SK-N-SH (cell line): Measurements from ENCODE around the gene TMEM92. TPM values are rescaled to one million over a fixed set of nuclear protein-coding genes. Genes with fewer than 3 reads are reported as not detected.

ENCODE experiments used
- CTCF ChIA-PET: fragments of 300-600, 350-600 bp; formaldehyde crosslinking; extraction: SDS; loops from one replicate; lab custom pipeline; 2021; lab: Yijun Ruan, JAX
- POLR2A ChIA-PET: fragments of 350-600 bp; sonication (Branson Sonifier 250); formaldehyde crosslinking; extraction: SDS; loops from one replicate; lab custom pipeline; 2020; ENCODE audit warnings: antibody characterized with exemption, inconsistent platforms; lab: Yijun Ruan, JAX
- DNase-seq: peaks from one replicate; pipeline ENCODE4 v3.0.0; 2012
- H2AFZ ChIP-seq: fragments of 200-600 bp; sonication (generic); 2 replicates; pipeline ENCODE4 v1.8.1; 2016; ENCODE audit warnings: antibody characterized with exemption, mild to moderate bottlenecking, low read depth
- H3F3A ChIP-seq: fragments of 200-600 bp; sonication (generic); replicated peaks from 2 replicates; pipeline ENCODE3; 2016; ENCODE audit warnings: antibody characterized with exemption, mild to moderate bottlenecking; ENCODE audit not compliant: insufficient read depth
- H3K27ac ChIP-seq, 2 experiments: fragments of 200-500 bp in 1 of 2; fragments of 200-600 bp in 1 of 2; sonication (Bioruptor generic) in 1 of 2; sonication (generic), shearing (Covaris generic) in 1 of 2; 2 replicates each; pipeline versions ENCODE4 v1.5.1 to v1.6.1; 2014 to 2016; ENCODE audit warnings: low read depth in 2 of 2, inconsistent platforms in 1 of 2, low read length in 1 of 2, mild to moderate bottlenecking in 1 of 2, mixed read lengths in 1 of 2
- H3K27me3 ChIP-seq: fragments of 200-600 bp; sonication (generic), shearing (Covaris generic); 2 replicates; pipeline ENCODE4 v1.6.1; 2016; ENCODE audit warnings: mixed run types; ENCODE audit not compliant: insufficient read depth
- H3K36me3 ChIP-seq, 2 experiments: fragments of 200-500 bp in 1 of 2; fragments of 200-600 bp in 1 of 2; sonication (Bioruptor generic) in 1 of 2; sonication (generic) in 1 of 2; replicated peaks in 1 of 2; 2 replicates each; pipeline versions ENCODE3 to v1.5.1; 2014 to 2016; ENCODE audit warnings: low read length in 1 of 2, mild to moderate bottlenecking in 1 of 2; ENCODE audit not compliant: insufficient read depth in 2 of 2, control insufficient read depth in 1 of 2
- H3K4me1 ChIP-seq, 2 experiments: fragments of 200-500 bp in 1 of 2; fragments of 200-600 bp in 1 of 2; sonication (Bioruptor generic) in 1 of 2; sonication (generic), shearing (Covaris generic) in 1 of 2; 2 replicates each; pipeline versions ENCODE4 v1.5.1 to v1.6.1; 2014 to 2016; ENCODE audit warnings: low read depth in 1 of 2, low read length in 1 of 2, mixed run types in 1 of 2; ENCODE audit not compliant: insufficient read depth in 2 of 2, control insufficient read depth in 1 of 2
- H3K4me2 ChIP-seq: fragments of 200-600 bp; sonication (generic), shearing (Covaris generic); 2 replicates; pipeline ENCODE4 v1.6.1; 2017; ENCODE audit warnings: mixed run types
- H3K4me3 ChIP-seq, 2 experiments: fragments of 200-500 bp in 1 of 2; fragments of 200-600 bp in 1 of 2; sonication (Bioruptor generic) in 1 of 2; sonication (generic), shearing (Covaris generic) in 1 of 2; 2 replicates each; pipeline versions ENCODE4 v1.5.1 to v1.8.1; 2014 to 2016; ENCODE audit warnings: low read depth in 2 of 2, inconsistent platforms in 1 of 2, low read length in 1 of 2, mild to moderate bottlenecking in 1 of 2, mixed read lengths in 1 of 2, moderate library complexity in 1 of 2
- H3K79me2 ChIP-seq: fragments of 200-600 bp; sonication (generic); 2 replicates; pipeline ENCODE4 v1.8.1; 2017; ENCODE audit warnings: mild to moderate bottlenecking; ENCODE audit not compliant: insufficient read depth
- H3K9ac ChIP-seq: fragments of 200-600 bp; sonication (generic); 2 replicates; pipeline ENCODE4 v1.6.1; 2017; ENCODE audit warnings: mixed run types
- H3K9me2 ChIP-seq: fragments of 200-600 bp; sonication (generic); 2 replicates; pipeline ENCODE4 v1.6.1; 2017; ENCODE audit warnings: mixed run types
- H3K9me3 ChIP-seq: fragments of 200-600 bp; sonication (generic); 2 replicates; pipeline ENCODE4 v1.6.1; 2017; ENCODE audit warnings: mixed run types, mild to moderate bottlenecking, moderate library complexity
- H4K20me1 ChIP-seq: fragments of 200-600 bp; sonication (generic); 2 replicates; pipeline ENCODE4 v1.6.1; 2017; ENCODE audit warnings: mild to moderate bottlenecking, mixed run types; ENCODE audit not compliant: insufficient read depth
- CHD2 ChIP-seq: fragments of 150-350 bp; IDR thresholded peaks from 2 replicates; pipeline ENCODE4 v1.6.1; 2018; ENCODE audit warnings: low read length; ENCODE audit not compliant: partially characterized antibody
- EZH2phosphoT487 ChIP-seq: fragments of 200-600 bp; sonication (generic); IDR thresholded peaks from 2 replicates; pipeline ENCODE4 v1.6.1; 2017; ENCODE audit warnings: low read depth, mixed run types, mild to moderate bottlenecking, antibody characterized with exemption, moderate library complexity, borderline replicate concordance
- FOSL2 ChIP-seq: IDR thresholded peaks from 2 replicates; pipeline ENCODE4 v1.4.0; 2012; ENCODE audit warnings: low read depth, mild to moderate bottlenecking, moderate library complexity, borderline replicate concordance
- FOXJ3 ChIP-seq: sonication (generic); formaldehyde crosslinking; IDR thresholded peaks from 2 replicates; pipeline ENCODE4 v1.5.1; 2020; ENCODE audit warnings: mild to moderate bottlenecking, missing genetic modification reagents
- FOXM1 ChIP-seq: IDR thresholded peaks from 2 replicates; pipeline ENCODE4 v1.4.0; 2012; ENCODE audit warnings: low read depth, mild to moderate bottlenecking
- GATA2 ChIP-seq: sonication (generic); formaldehyde crosslinking; IDR thresholded peaks from 2 replicates; pipeline ENCODE4 v1.5.0; 2020; ENCODE audit warnings: mild to moderate bottlenecking, missing genetic modification reagents
- MAX ChIP-seq: IDR thresholded peaks from 2 replicates; pipeline ENCODE4 v1.4.0; 2012; ENCODE audit warnings: low read depth
- MEF2A ChIP-seq: IDR thresholded peaks from 2 replicates; pipeline ENCODE4 v1.4.0; 2012; ENCODE audit warnings: low read depth, borderline replicate concordance
- NFIC ChIP-seq: IDR thresholded peaks from 2 replicates; pipeline ENCODE4 v1.4.0; 2012; ENCODE audit warnings: borderline replicate concordance
- RXRA ChIP-seq: IDR thresholded peaks from 2 replicates; pipeline ENCODE4 v1.4.0; 2012; ENCODE audit warnings: low read depth, mild to moderate bottlenecking, borderline replicate concordance
- SIN3A ChIP-seq: IDR thresholded peaks from 2 replicates; pipeline ENCODE4 v1.6.1; 2012; ENCODE audit warnings: low read depth, mild to moderate bottlenecking, low read length, moderate library complexity, borderline replicate concordance
- SMC3 ChIP-seq: IDR thresholded peaks from 2 replicates; pipeline ENCODE4 v1.6.1; 2012; ENCODE audit warnings: low read depth, low read length, improper control_type of control experiment
- TCF12 ChIP-seq: IDR thresholded peaks from 2 replicates; pipeline ENCODE4 v1.4.0; 2012
- TEAD4 ChIP-seq: IDR thresholded peaks from 2 replicates; pipeline ENCODE4 v1.4.0; 2012; ENCODE audit warnings: mild to moderate bottlenecking, borderline replicate concordance; ENCODE audit not compliant: insufficient read depth
- USF1 ChIP-seq: IDR thresholded peaks from 2 replicates; pipeline ENCODE4 v1.4.0; 2012; ENCODE audit warnings: low read depth, borderline replicate concordance
- WGBS: methylation state at CpG from one replicate; pipeline ENCODE4 v1.1.6; 2017; ENCODE audit warnings: low lambda C conversion rate; 5-methylcytosine and 5-hydroxymethylcytosine counted together
- polyA plus RNA-seq, 3 experiments: library from polyadenylated mRNA; depleted of rRNA; stranded (reverse); fragments of >200 nt; gene quantifications; 2 replicates each; pipeline ENCODE4 v1.2.3, GENCODE V29; 2012
- TF ChIP-seq, protein P1 (sequence below): fragments of 150-350 bp; IDR thresholded peaks from 2 replicates; pipeline ENCODE4 v1.6.1; 2016; ENCODE audit warnings: mild to moderate bottlenecking, low read depth, low read length
- TF ChIP-seq, protein P2 (sequence below): IDR thresholded peaks from 2 replicates; pipeline ENCODE4 v1.6.1; 2012; ENCODE audit warnings: mild to moderate bottlenecking, low read depth, low read length, moderate library complexity
- TF ChIP-seq, protein P3 (sequence below): IDR thresholded peaks from 2 replicates; pipeline ENCODE4 v1.4.0; 2012; ENCODE audit warnings: low read depth, borderline replicate concordance
- TF ChIP-seq, protein P4 (sequence below): IDR thresholded peaks from 2 replicates; pipeline ENCODE4; 2012

TMEM92 gene
- polyA plus RNA-seq, 1 of the 3 experiments (the other 2 are of a cell fraction), result 0.46 TPM

DNA sequence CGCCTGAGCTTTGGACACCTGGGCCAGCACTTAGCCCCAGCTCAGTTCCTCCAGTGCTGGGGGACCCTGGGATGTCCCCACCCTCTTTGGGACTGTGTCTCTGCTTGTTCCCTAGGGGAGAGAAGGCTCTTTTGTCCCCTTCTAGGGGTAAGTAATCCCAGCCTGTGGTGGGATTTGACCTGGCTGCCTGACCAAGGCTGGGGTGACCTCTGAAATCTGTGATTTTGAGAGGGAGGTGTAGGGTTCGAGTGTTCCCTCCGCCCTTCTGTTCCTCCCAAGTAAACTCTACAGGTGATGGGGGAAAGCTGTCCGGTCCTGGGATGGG is 593 bp downstream of the TMEM92 start:
- Histone ChIP-seq H3K4me1 (peaks cover 8 to 38% of the 10 kb centered on the region in 2 experiments; a peak in 3 of 4 replicates), H4K20me1 (no peaks in the 10 kb centered on the region), H3K4me2 (no peak overlapping the region), H3F3A (peaks cover 16% of the 10 kb centered on the region), H3K36me3 (no peaks in the 10 kb centered on the region), H3K4me3 (no peak overlapping the region), H3K9ac (no peak overlapping the region), H3K27me3 (no peaks in the 10 kb centered on the region), H3K9me2 (no peaks in the 10 kb centered on the region), H3K79me2 (0 out of 2 replicates have a peak, but pooled peaks cover 5% of the 10 kb centered on the region), H3K27ac (no peak overlapping the region), H3K9me3 (no peaks in the 10 kb centered on the region), H2AFZ (no peak overlapping the region)
- ChIA-PET POLR2A (no interaction called here), CTCF (interaction anchor here (0.6 to 53.3 kb wide), 21 partner anchors 8 to 567 kb away, joined by 3 to 2150 read pairs (median 5); partner anchors contain the start of genes COL1A1 and SLC35B1)
- DNase-seq, result no peak
- no peak for TF ChIP-seq SIN3A
- no peak for TF ChIP-seq NFIC
- no peak for TF ChIP-seq USF1
- TF ChIP-seq, protein P1, sequence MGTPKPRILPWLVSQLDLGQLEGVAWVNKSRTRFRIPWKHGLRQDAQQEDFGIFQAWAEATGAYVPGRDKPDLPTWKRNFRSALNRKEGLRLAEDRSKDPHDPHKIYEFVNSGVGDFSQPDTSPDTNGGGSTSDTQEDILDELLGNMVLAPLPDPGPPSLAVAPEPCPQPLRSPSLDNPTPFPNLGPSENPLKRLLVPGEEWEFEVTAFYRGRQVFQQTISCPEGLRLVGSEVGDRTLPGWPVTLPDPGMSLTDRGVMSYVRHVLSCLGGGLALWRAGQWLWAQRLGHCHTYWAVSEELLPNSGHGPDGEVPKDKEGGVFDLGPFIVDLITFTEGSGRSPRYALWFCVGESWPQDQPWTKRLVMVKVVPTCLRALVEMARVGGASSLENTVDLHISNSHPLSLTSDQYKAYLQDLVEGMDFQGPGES, result no peak
- TF ChIP-seq FOSL2, result no peak
- TF ChIP-seq TEAD4, result no peak
- TF ChIP-seq SMC3, result no peak
- 77% methylated on average over 4 of the region's 4 CpGs for WGBS

- CTCF ChIA-PET, result interaction anchor here (0.8 to 53.3 kb wide), 15 partner anchors 8 to 568 kb away, joined by 3 to 2150 read pairs (median 6); partner anchors contain the start of genes COL1A1 and SLC35B1
- TF ChIP-seq SIN3A (no peak), GATA2 (CRISPR knock-in tag) (no peak), RXRA (no peak), MEF2A (no peak), EZH2phosphoT487 (no peak), MAX (no peak), FOXJ3 (CRISPR knock-in tag) (no peak), CHD2 (no peak), FOXM1 (no peak), TCF12 (no peak)
- TF ChIP-seq, protein P2, sequence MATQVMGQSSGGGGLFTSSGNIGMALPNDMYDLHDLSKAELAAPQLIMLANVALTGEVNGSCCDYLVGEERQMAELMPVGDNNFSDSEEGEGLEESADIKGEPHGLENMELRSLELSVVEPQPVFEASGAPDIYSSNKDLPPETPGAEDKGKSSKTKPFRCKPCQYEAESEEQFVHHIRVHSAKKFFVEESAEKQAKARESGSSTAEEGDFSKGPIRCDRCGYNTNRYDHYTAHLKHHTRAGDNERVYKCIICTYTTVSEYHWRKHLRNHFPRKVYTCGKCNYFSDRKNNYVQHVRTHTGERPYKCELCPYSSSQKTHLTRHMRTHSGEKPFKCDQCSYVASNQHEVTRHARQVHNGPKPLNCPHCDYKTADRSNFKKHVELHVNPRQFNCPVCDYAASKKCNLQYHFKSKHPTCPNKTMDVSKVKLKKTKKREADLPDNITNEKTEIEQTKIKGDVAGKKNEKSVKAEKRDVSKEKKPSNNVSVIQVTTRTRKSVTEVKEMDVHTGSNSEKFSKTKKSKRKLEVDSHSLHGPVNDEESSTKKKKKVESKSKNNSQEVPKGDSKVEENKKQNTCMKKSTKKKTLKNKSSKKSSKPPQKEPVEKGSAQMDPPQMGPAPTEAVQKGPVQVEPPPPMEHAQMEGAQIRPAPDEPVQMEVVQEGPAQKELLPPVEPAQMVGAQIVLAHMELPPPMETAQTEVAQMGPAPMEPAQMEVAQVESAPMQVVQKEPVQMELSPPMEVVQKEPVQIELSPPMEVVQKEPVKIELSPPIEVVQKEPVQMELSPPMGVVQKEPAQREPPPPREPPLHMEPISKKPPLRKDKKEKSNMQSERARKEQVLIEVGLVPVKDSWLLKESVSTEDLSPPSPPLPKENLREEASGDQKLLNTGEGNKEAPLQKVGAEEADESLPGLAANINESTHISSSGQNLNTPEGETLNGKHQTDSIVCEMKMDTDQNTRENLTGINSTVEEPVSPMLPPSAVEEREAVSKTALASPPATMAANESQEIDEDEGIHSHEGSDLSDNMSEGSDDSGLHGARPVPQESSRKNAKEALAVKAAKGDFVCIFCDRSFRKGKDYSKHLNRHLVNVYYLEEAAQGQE, result no peak
- TF ChIP-seq, protein P3, sequence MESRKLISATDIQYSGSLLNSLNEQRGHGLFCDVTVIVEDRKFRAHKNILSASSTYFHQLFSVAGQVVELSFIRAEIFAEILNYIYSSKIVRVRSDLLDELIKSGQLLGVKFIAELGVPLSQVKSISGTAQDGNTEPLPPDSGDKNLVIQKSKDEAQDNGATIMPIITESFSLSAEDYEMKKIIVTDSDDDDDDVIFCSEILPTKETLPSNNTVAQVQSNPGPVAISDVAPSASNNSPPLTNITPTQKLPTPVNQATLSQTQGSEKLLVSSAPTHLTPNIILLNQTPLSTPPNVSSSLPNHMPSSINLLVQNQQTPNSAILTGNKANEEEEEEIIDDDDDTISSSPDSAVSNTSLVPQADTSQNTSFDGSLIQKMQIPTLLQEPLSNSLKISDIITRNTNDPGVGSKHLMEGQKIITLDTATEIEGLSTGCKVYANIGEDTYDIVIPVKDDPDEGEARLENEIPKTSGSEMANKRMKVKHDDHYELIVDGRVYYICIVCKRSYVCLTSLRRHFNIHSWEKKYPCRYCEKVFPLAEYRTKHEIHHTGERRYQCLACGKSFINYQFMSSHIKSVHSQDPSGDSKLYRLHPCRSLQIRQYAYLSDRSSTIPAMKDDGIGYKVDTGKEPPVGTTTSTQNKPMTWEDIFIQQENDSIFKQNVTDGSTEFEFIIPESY, result no peak
- TF ChIP-seq, protein P4, sequence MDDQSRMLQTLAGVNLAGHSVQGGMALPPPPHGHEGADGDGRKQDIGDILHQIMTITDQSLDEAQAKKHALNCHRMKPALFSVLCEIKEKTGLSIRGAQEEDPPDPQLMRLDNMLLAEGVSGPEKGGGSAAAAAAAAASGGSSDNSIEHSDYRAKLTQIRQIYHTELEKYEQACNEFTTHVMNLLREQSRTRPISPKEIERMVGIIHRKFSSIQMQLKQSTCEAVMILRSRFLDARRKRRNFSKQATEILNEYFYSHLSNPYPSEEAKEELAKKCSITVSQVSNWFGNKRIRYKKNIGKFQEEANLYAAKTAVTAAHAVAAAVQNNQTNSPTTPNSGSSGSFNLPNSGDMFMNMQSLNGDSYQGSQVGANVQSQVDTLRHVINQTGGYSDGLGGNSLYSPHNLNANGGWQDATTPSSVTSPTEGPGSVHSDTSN, result no peak
- Histone ChIP-seq H3K9me3 (no peaks in the 10 kb centered on the region), H3K27me3 (no peaks in the 10 kb centered on the region), H3K4me3 (no peak overlapping the region), H3K4me1 (peaks cover 8 to 40% of the 10 kb centered on the region in 2 experiments; a peak in 3 of 4 replicates), H2AFZ (no peak overlapping the region), H3K4me2 (no peak overlapping the region), H3F3A (peaks cover 16% of the 10 kb centered on the region), H3K9me2 (no peaks in the 10 kb centered on the region), H4K20me1 (no peaks in the 10 kb centered on the region), H3K9ac (no peak overlapping the region), H3K79me2 (0 out of 2 replicates have a peak, but pooled peaks cover 4% of the 10 kb centered on the region), H3K27ac (no peak overlapping the region), H3K36me3 (no peaks in the 10 kb centered on the region)
- POLR2A ChIA-PET, result no interaction called here
- no peak for DNase-seq
- WGBS, result 66% methylated on average over 7 of the region's 7 CpGs
These were observed 1.0 kb downstream of the TMEM92 start for GRCh38 chr17:50275279-50275678.
